KOPT-K1 (cell line): ENCODE results near the gene DUT.

Source experiments
- H3K27ac ChIP-seq: fragments of 200-600 bp; sonication (generic); 2 replicates; pipeline ENCODE4 v1.5.1; 2016; ENCODE audit warnings: antibody characterized with exemption, mild to moderate bottlenecking, low read depth, low read length; ENCODE audit not compliant: poor library complexity, severe bottlenecking
- H3K36me3 ChIP-seq: fragments of 200-600 bp; sonication (generic); 2 replicates; pipeline ENCODE4 v1.5.1; 2017; ENCODE audit warnings: antibody characterized with exemption, mild to moderate bottlenecking, low read length, moderate library complexity; ENCODE audit not compliant: insufficient read depth
- H3K9me3 ChIP-seq: fragments of 200-600 bp; sonication (generic); 2 replicates; pipeline ENCODE4 v1.5.1; 2017; ENCODE audit warnings: antibody characterized with exemption, low read length, mild to moderate bottlenecking; ENCODE audit not compliant: insufficient read depth, poor library complexity, severe bottlenecking

Gene DUT

GRCh38 chr15:48345516-48345915 lies 14.3 kb downstream of the DUT start:
- Histone ChIP-seq H3K9me3 (no peaks in the 10 kb centered on the region), H3K27ac (no peak overlapping the region), H3K36me3 (peaks cover 51% of the 10 kb centered on the region)

GRCh38 chr15:48352474-48353072 lies 21.3 kb downstream of the DUT start:
- no peaks in the 10 kb centered on the region; the same call in 1 of the 2 replicates for H3K36me3 ChIP-seq
- H3K27ac ChIP-seq, result no peak overlapping the region
- H3K9me3 ChIP-seq, result no peaks in the 10 kb centered on the region

- Histone ChIP-seq H3K9me3 (no peaks in the 10 kb centered on the region), H3K36me3 (no peaks in the 10 kb centered on the region), H3K27ac (no peak overlapping the region)
Observed at GRCh38 chr15:48354694-48355303, 23.6 kb downstream of the DUT start.

GRCh38 chr15:48355377-48355776 lies 24.1 kb downstream of the DUT start:
- H3K9me3 ChIP-seq, result no peaks in the 10 kb centered on the region
- no peaks in the 10 kb centered on the region for H3K36me3 ChIP-seq
- H3K27ac ChIP-seq, result no peak overlapping the region

GRCh38 chr15:48358229-48359152 lies 27.3 kb downstream of the DUT start:
- no peaks in the 10 kb centered on the region for H3K36me3 ChIP-seq
- H3K27ac ChIP-seq, result peak overlapping the region; percentile 10
- no peaks in the 10 kb centered on the region for H3K9me3 ChIP-seq

GRCh38 chr15:48360841-48361240 lies 29.6 kb downstream of the DUT start:
- Histone ChIP-seq H3K36me3 (no peaks in the 10 kb centered on the region), H3K27ac (no peak overlapping the region), H3K9me3 (no peaks in the 10 kb centered on the region)

GRCh38 chr15:48361685-48362084 lies 30.5 kb downstream of the DUT start:
- H3K9me3 ChIP-seq, result no peaks in the 10 kb centered on the region
- no peak overlapping the region for H3K27ac ChIP-seq
- no peaks in the 10 kb centered on the region for H3K36me3 ChIP-seq

GRCh38 chr15:48363474-48363873 lies 32.2 kb downstream of the DUT start:
- Histone ChIP-seq H3K27ac (no peak overlapping the region), H3K9me3 (no peaks in the 10 kb centered on the region), H3K36me3 (no peaks in the 10 kb centered on the region)

GRCh38 chr15:48365575-48365974 lies 34.3 kb downstream of the DUT start:
- no peak overlapping the region for H3K27ac ChIP-seq
- H3K9me3 ChIP-seq, result no peaks in the 10 kb centered on the region
- no peaks in the 10 kb centered on the region for H3K36me3 ChIP-seq

GRCh38 chr15:48366584-48367312 lies 35.5 kb downstream of the DUT start:
- Histone ChIP-seq H3K9me3 (no peaks in the 10 kb centered on the region), H3K27ac (no peak overlapping the region), H3K36me3 (no peaks in the 10 kb centered on the region)

GRCh38 chr15:48367483-48367882 lies 36.3 kb downstream of the DUT start:
- H3K9me3 ChIP-seq, result no peaks in the 10 kb centered on the region
- no peak overlapping the region for H3K27ac ChIP-seq
- no peaks in the 10 kb centered on the region for H3K36me3 ChIP-seq

- H3K27ac ChIP-seq, result no peak overlapping the region
- no peaks in the 10 kb centered on the region for H3K9me3 ChIP-seq
- H3K36me3 ChIP-seq, result no peaks in the 10 kb centered on the region
Observed at GRCh38 chr15:48370460-48370859, 39.2 kb downstream of the DUT start.

GRCh38 chr15:48371550-48371949 lies 40.3 kb downstream of the DUT start:
- Histone ChIP-seq H3K9me3 (no peaks in the 10 kb centered on the region), H3K27ac (no peak overlapping the region), H3K36me3 (no peaks in the 10 kb centered on the region)

- Histone ChIP-seq H3K36me3 (no peaks in the 10 kb centered on the region), H3K27ac (no peak overlapping the region), H3K9me3 (no peaks in the 10 kb centered on the region)
Observed at GRCh38 chr15:48371961-48372360, 40.7 kb downstream of the DUT start.
